OCI-M1 (cell line): ENCODE results near the gene NDEL1.

Source experiments
- DNase-seq: peaks from one replicate; lab custom pipeline; 2025; lab: John Stamatoyannopoulos, UW

NDEL1 gene

DNA sequence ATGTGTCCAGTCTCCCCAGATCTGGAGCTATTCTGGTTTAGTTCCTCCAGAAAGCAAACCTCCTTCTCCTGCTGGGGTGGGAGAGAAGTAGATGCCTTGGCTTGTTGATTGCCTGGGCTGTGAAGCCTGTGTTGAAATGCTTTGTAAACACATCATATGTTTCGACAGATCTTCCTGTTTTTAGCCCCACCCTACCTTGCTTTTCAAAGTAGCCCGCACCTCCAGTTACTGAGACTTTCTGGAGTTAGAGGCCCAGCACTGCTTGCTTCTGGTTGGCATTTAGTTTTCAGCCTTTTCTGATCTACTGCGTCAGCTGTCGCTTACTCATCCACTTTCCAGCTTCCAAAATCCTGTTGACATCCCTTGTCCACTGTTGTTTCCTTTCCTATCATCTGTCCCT lies 17.9 kb upstream of the NDEL1 start:
- no peak for DNase-seq

DNA sequence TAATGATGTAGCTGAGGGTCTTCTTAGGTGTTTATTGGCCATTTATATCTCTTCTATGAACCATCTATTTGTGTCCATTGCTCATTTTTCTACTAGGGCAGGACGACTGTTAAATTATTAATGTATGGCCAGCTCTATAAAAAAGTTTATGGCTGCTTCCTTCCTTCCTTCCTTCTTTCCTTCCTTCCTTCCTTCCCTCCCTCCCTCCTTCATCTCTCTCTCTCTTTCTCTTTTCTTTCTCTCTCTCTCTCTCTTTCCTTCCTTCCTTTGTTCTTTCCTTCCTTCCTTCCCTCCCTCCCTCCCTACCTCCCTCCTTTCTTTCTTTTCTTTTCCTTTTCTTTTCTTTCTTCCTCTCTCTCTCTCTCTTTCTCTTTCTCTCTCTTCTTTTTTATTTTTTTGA lies 17.2 kb upstream of the NDEL1 start:
- no peak for DNase-seq

DNA sequence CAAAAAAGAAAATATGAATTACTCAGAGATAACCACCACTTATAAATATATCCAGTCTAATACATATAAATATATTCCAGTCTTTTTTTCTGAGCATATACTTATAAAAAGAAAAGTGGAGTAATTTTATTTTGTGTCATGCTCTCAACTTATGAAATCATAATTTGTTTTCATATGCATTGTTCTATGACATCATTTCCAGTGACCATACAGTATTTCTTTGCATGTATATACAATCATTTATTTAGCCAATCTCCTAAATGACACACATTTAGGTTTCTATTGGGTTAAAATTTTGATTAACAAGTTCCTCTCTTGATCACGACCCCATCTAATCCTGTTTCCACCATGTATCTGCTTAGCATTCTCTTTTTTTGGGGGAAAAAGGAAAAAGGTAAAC lies 16.4 kb upstream of the NDEL1 start:
- no peak for DNase-seq

DNA sequence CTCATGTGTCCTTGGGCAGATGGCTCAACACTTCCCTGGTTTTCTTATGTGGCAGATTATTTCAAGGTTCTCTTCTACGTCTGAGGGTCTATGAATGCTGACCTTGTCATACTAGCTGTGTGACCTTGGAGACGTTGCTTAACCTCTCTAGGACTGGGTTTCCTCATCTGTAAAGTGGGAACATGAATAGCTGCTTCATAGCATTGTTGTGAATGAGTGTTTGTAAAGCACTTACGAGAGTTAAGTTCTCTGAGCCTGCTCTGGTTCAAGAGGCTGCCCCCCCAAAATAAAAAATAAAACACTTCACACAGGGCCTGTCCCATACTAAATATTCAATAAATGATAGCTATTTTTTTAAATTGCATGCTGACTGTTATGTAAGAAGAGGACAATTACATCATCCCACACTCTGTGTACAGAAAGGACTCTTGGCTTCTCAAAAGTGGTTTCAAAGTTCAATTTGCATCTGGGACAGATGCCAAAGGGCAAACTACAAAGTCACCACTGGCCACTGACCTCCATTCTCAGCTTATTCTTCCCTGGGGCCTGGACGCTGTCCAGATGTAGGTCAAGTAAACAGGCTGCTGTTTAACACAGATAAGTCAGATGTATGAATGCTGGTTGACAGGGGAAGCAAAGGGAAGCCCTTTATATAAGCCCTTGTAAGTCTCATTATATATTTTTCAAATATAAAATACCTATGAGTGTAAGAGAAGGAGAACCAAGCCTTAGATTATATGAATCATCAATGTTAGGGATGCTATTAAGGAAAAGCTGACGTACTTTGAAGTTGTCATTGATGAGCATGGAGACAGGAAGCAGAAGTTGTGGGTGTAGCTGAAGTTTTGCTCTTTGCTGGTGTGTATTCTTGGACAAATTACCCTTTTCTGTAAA lies 15.4 kb upstream of the NDEL1 start:
- peak; percentile 99 for DNase-seq

DNA sequence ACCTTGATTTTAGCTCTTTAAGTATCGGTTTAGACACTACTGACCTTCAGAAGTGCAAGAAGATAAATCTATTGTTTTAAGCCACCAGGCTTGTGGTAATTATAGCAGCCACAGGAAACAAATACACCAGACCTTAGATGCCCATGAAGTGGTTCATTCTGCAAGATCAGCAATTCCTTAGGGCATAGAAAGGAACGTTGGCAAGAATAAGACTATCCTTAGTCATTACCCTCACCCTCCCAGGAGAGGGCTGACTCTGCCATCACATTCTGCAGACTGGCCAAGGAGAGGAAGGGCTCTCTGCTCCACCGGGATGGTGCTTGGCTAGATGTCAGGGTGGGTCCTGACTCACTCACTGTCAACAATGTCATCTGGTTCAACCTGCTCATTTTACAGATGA lies 14.1 kb upstream of the NDEL1 start:
- no peak for DNase-seq

DNA sequence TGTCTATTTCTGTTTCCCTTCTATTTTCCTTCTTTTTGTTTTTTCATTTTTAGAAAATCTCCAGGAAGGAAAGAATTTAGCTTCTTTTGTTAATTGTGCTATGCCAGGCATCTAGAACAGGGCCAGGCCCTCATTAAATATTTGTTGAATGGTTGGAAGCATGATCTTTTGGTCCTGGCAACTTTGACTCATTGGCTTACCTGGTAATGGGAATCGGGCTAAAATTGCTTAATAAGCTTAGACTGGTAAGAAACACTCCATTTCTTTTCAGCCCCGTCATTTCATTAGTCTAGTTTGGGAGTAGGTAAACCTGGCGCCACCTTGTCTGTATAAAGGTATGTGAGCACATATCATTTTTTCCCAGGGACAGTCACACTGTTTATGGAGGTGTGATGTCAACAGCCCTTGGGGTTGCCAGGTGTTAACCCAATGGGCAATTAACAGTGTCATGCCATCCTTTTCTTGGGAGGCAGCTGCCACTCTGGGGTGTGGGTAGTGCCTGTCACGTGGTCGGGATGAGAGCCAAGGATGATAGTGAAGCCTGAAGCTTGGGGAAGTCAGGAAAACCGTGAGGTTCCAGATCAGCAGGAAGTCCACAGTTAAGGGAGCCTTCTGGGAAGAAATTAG lies 9.5 kb upstream of the NDEL1 start:
- no peak for DNase-seq

DNA sequence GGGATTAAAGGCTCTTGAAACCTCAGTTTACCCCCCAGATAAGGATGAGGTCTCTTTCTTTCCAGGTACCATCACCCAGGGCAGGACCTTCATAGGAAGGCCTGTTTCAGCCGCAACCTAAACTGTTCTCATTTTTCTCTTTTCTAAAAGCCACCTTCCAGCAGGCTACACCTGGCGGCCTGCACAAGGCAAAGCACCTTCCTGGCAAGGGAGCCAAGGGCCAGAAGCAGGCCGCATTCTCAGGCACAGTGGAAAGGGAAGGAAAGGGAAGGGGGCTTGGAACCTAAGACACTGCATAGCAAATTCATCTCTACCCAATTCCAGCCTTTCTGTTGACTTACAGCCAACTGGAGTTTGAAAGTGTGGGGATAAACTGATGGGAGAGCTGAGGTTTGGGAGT lies 8.9 kb upstream of the NDEL1 start:
- no peak for DNase-seq

DNA sequence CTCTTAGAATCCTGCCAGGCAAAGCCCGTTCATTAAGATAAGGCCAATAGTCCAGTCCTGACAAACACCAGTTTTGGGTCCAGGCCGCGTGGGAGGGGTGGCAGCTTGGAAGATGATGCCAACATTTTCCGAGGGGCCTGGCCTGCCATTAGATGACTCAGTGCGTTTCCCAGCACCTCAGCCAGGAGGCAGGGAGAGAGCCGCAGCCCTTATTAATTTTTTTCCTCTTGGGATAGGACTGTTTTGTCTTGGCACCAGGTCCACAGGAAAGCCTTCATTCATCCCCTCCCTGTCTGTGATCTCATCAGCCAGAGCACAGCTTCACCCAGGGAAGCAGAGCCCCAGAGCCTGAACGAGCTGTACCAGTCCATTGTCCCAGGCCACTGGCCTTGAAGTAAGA lies 4.7 kb upstream of the NDEL1 start:
- DNase-seq: no peak

DNA sequence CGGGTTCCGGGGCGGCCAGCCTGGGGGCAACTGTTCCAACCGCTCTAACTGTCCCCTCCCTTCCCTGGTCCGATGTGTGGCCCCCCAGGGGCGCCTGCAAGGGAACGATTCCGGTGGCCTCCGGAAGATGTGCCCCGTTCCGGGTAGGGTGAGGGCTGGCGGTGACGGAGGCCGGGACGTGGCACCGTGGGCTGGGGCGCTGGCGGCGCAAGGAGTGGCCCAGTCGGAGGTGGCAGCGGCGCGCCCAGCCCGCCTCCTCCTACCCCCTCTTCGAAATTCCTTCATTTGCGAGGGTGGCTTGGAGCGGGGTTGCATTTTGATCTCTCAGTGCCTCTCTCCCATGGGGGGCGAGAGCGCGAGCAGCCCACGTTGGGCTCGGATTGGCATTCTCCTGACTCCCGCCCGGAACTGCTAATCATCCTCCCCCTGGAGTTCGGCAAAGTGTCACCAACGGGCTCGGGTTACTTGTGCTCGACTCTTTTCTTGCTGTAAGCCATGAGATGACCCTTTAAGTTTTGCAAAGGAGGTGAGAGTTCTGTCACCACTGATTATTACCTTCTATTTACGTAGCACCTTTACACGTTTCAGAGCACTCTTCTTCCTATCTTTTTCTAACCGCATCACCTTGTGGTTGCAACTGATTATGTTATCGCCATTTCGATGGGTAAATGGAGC lies 622 bp downstream of the NDEL1 start:
- peak; percentile 83 for DNase-seq

DNA sequence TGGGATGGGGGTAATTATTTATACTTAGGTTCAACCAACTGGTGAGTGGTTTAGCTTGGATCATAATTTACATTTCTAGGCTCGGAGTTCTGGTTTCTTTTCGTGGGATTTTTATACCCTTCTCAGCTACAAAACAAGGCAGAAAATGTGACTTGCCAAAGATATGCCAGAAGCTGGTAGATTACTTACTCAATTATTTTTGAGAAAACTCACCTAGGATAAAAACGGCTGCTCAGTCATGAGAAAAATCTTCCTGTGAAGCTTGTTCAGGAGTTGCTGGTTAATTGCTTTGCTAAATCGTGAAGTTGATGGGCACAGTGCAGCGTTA lies 1.1 kb downstream of the NDEL1 start:
- DNase-seq: no peak

DNA sequence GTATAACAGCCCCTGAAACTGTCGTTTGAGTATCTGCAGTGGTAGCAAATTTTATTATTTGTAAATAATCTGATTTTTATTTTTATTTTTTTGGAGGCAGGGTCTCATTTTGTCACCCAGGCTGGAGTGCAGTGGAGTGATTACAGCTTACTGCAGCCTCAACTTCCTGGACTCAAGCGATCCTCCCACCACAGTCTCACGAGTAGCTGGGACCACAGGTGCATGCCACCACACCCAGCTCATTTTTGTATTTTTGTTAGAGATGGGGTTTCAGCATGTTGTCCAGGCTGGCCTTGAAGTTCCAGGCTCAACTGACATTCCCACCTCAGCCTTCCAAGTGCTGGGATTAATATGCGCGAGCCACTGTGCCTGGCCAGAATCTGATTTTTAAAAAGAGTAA lies 2.8 kb downstream of the NDEL1 start:
- DNase-seq: no peak

DNA sequence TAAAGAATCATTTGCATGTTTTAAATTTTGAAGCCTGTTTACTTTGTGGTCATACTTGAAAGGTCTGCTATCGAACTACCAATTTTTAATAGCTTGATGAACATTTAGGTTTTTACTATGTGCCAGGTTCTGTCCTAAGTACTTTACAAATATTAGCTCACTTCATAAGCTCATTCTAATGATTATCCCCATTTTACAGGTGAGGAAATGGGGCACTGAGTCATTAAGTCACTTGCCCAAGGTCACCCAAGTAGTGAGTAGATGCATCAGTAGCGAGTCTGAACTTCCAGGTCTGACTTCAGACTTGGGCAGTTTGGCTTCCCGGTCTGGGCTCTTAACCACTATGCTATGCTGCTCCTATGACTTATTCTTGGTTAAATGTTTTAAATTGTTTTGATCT lies 4.0 kb downstream of the NDEL1 start:
- DNase-seq: no peak

DNA sequence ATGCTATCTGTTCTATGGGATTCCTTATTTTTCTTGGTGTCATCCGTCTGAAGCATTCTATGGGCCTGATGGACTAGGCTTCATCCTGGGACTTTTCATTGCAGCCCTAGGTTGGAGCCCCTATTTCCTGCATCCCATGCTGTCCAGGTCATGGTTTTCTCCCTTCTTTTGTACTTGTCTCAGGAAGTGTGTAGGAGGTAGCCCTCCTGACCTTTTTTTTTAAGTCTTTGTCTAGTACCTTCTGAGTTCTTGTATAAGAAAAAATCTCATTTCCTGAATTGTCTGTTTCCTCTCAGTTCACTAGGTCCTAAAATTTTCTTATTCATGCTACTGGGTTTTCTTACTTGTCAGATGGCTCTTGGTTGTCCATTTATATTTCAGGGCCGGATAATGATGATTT lies 6.0 kb downstream of the NDEL1 start:
- DNase-seq: no peak

DNA sequence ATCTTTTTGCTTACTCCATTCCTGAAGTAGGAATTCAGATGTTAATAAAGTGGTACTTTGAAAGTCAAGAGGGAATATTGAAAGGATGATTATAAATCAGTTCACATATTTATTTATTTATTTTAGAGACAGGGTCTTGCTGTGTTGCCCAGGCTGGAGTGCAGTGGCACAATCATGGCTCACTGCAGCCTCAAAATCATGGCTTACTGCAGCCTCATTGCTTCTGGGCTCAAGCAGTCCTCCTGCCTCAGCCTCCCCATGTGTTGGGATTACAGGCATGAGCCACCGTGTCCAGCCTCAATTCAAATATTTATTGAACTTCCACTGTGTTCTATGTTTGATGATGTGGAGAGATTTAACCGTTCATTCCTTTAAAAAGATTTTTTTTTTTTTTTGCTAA lies 6.6 kb downstream of the NDEL1 start:
- DNase-seq: no peak

DNA sequence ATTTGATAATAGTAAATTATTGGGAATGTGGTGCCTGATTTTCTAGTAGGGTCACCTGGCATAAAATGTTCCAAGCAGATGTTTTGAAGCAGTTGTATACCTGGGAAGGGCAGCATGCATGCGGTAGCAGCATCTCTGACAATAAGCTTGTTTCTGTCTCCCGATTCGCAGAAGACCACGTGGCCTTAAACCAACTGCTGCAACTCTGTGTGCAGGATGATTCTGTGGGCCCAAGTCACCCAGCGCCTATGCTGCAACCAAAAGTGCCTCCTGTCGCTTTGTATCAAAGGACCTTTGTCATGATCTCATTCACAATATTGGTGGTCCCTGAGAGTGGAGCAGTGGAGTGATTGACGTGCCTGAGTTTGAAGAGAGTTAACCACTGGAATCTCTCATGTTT lies 8.1 kb downstream of the NDEL1 start:
- no peak for DNase-seq

DNA sequence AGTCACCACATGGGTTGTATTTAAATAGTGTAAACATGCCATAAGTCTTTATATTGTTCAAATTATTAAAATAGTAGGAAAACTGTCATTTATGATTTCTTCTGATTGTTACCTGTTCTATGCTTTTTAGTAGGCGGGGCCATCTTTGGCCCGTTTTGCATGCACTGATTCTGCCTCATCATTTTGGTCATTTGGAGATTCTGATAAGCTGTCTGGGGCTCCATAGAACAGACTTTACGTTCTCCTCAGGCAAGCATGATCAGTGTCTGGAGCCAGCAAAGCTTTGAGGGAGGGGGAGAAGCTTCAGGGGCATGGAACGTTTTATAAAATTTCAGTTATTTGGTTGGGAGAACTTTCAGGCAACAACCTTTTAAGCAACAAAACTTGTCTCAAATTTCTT lies 8.8 kb downstream of the NDEL1 start:
- peak; percentile 61 for DNase-seq

DNA sequence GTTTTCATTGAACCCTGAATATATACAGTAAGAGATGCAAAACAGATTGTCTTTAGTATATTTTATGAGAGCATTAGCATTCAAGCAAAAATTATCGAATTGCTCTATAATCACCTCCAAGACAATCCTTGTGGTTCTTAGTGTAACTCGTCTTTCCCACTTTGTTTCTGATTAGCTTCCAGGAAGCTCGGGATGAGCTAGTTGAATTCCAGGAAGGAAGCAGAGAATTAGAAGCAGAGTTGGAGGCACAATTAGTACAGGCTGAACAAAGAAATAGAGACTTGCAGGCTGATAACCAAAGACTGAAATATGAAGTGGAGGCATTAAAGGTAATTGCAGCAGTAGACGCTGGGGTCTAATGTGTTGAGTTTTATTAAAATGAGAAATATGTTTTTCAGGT lies 9.9 kb downstream of the NDEL1 start:
- DNase-seq: no peak

DNA sequence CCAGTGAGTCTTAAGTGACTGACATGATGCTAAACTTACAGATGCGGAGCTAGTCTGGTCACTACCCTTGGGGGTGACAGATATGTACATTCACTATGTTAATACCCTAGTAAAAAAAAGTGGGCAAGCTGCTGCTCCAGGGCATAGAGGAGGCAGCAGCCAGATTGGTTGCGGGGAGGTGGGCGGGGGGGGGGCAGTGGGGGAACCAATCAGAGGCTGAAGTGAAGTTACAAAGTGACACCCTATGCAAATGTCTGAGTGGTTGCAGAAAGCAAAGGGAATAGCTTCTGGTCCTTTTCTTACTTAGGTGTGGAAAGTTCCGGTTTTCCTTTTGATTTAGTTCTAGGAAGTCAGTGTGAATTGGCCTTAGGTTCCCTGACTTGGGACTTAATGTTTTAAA lies 12.1 kb downstream of the NDEL1 start:
- peak; percentile 67 for DNase-seq

DNA sequence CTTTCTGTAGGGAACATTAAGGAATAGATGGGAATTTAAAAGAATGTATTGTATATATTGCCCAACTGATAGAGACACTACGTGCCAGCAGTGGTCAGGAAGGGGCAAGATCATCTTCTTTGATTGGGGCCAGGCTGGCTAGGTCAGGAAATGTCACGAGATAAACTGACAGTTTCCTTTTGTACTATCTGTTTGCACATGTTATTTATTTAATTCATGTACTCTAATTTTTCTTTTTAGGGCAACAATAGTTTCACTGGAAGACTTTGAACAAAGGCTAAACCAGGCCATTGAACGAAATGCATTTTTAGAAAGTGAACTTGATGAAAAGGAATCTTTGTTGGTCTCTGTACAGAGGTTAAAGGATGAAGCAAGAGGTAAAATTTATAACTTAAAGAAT lies 12.6 kb downstream of the NDEL1 start:
- DNase-seq: peak; percentile 60

DNA sequence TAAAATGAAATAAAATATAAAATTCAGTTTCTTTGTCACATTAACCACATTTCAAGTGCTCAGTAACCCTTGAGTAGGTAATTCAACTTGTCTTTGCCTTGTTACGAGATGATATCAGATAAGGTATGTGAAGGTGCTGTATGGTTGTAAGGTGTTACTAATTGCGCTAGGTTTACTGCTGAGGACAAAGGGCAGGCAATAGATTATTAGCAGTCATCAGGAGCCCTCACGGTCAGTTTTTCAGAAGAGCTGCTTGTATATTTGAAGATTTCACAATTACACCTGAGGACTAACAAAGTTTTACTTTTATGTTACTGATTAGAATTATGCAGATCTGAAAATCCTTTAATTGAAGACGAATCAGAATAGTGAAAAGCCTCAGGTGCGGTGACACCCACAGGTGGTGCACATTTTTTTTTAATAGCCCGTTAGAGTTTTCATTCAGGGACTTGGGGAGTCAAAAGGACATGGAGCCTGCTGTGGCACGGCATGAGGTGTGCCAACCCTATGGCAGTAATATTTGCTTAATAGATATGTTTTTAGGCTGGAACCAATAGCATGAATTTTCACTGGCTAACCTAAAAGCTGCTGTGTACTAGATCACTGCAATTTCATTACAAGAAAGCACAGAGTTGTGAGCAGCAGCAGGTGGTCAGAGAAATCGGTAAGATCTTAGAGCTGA lies 16.4 kb downstream of the NDEL1 start:
- DNase-seq: no peak

DNA sequence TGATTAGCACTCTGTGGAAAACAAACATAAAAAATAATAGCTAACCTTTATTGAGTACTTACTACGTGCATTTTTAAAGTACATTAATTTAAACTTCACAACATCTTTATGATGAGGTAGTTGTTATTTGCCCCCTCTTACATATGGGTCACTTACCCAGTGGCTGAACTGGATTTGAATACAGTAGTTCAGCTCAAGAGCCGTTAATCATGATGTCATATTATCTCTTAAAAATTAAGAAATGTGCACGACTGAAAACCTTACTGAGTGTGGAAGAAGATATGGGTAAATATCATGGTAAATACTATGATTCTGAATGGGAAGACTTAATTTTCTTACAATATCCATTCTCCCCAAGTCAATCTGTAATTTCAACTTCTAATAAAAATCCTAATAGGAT lies 17.6 kb downstream of the NDEL1 start:
- no peak for DNase-seq

DNA sequence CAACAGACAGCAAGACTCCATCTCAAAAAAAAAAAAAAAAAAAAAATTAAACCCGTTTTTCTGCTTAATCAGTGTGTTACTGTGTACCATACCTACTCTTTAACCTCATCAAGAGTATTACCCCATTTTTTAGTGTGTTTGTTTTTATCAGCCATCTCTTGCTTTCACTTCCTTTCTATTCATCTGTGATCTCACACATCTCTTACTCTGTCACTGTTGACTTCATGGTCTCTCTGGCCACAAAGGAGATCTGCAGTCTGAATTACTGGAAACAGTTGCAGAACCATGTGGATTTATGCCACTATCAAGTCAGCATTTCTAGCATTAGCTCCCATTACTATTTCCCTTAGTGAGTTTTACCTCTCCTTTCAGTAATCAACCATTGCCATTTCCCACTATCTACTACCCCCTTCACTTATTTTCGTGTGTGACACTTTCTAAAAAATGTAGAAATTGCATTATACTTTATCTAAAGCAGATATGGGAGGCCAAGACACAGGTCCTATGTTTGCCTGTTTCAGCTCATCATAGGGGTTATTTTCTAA lies 20.1 kb downstream of the NDEL1 start:
- DNase-seq: peak; percentile 36

DNA sequence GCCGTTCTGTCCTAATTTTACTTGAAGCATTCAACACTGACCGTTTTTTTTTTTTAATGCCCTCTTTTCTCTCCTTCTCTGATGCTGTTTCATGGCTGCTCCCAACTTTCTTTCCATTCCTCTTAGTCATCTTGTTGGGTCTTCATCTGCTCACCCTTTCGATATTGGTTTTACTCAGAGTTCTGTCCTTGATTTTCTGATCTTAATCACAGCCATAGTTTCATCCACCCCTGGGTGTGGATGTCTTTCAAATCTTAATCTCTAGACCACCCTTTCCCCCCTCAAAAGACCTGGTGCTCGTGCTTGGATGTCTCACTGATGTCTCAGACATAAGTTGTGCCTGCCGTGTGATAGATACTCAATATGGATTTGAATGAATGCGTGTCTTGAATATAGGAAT lies 22.4 kb downstream of the NDEL1 start:
- no peak for DNase-seq
